ENCODE data around the gene TMEM72.
A peak's percentile ranks its signal among the peaks of the same experiment; 100 is the strongest.

Gene TMEM72

GRCh38 chr10:44873160-44873559 lies 38.0 kb upstream of the TMEM72 start:
- H3K4me1 ChIP-seq (ENCODE audit: control insufficient read depth in 5 of 5, insufficient read depth in 5 of 5, low read length in 5 of 5), result peaks cover 0 to 20% (median 14%) of the 10 kb centered on the region in 5 donors
- no peaks in the 10 kb centered on the region for H3K36me3 ChIP-seq (ENCODE audit: control insufficient read depth in 5 of 5, insufficient read depth in 5 of 5, low read length in 5 of 5)
- no peak overlapping the region for H3K9ac ChIP-seq (ENCODE audit: low read length in 5 of 5)
- no peaks in the 10 kb centered on the region for H3K27me3 ChIP-seq (ENCODE audit: control insufficient read depth in 5 of 5, insufficient read depth in 4 of 5, low read length in 5 of 5)
- H3K9me3 ChIP-seq (ENCODE audit: control insufficient read depth in 5 of 5, low read length in 5 of 5), result no peaks in the 10 kb centered on the region
- H3K4me3 ChIP-seq (ENCODE audit: low read depth in 1 of 5, low read length in 5 of 5), result no peak overlapping the region
- H3K27ac ChIP-seq (ENCODE audit: low read depth, low read length), result no peak overlapping the region

- Histone ChIP-seq H3K27ac (ENCODE audit: low read depth, low read length) (no peak overlapping the region), H3K4me3 (ENCODE audit: low read depth in 1 of 5, low read length in 5 of 5) (no peak overlapping the region), H3K27me3 (ENCODE audit: control insufficient read depth in 5 of 5, insufficient read depth in 4 of 5, low read length in 5 of 5) (no peaks in the 10 kb centered on the region), H3K4me1 (ENCODE audit: control insufficient read depth in 5 of 5, insufficient read depth in 5 of 5, low read length in 5 of 5) (peaks cover 0 to 28% (median 23%) of the 10 kb centered on the region in 5 donors), H3K9me3 (ENCODE audit: control insufficient read depth in 5 of 5, low read length in 5 of 5) (no peaks in the 10 kb centered on the region), H3K9ac (ENCODE audit: low read length in 5 of 5) (peak overlapping the region in 1 of 5 donors; percentile 3), H3K36me3 (ENCODE audit: control insufficient read depth in 5 of 5, insufficient read depth in 5 of 5, low read length in 5 of 5) (no peaks in the 10 kb centered on the region)
Measured at GRCh38 chr10:44874166-44874565, 37.0 kb upstream of the TMEM72 start.

GRCh38 chr10:44878706-44879530 lies 32.2 kb upstream of the TMEM72 start:
- Histone ChIP-seq H3K4me3 (ENCODE audit: low read depth in 1 of 5, low read length in 5 of 5) (peak overlapping the region; percentile 71 to 88 (median 72)), H3K36me3 (ENCODE audit: control insufficient read depth in 5 of 5, insufficient read depth in 5 of 5, low read length in 5 of 5) (no peaks in the 10 kb centered on the region), H3K9me3 (ENCODE audit: control insufficient read depth in 5 of 5, low read length in 5 of 5) (no peaks in the 10 kb centered on the region), H3K27me3 (ENCODE audit: control insufficient read depth in 5 of 5, insufficient read depth in 4 of 5, low read length in 5 of 5) (peaks cover 0 to 7% (median 0%) of the 10 kb centered on the region in 5 donors), H3K27ac (ENCODE audit: low read depth, low read length) (peak overlapping the region; percentile 37), H3K4me1 (ENCODE audit: control insufficient read depth in 5 of 5, insufficient read depth in 5 of 5, low read length in 5 of 5) (peaks cover 0 to 22% (median 21%) of the 10 kb centered on the region in 5 donors), H3K9ac (ENCODE audit: low read length in 5 of 5) (peak overlapping the region in 3 of 5 donors; percentile 48 to 67 (median 63))

- H3K36me3 ChIP-seq (ENCODE audit: control insufficient read depth in 5 of 5, insufficient read depth in 5 of 5, low read length in 5 of 5), result no peaks in the 10 kb centered on the region
- peak overlapping the region in 2 of 5 donors; percentile 63 to 67 for H3K9ac ChIP-seq (ENCODE audit: low read length in 5 of 5)
- peak overlapping the region; percentile 71 to 88 (median 72) for H3K4me3 ChIP-seq (ENCODE audit: low read depth in 1 of 5, low read length in 5 of 5)
- H3K9me3 ChIP-seq (ENCODE audit: control insufficient read depth in 5 of 5, low read length in 5 of 5), result no peaks in the 10 kb centered on the region
- peak overlapping the region; percentile 37 for H3K27ac ChIP-seq (ENCODE audit: low read depth, low read length)
- peaks cover 0 to 7% (median 0%) of the 10 kb centered on the region in 5 donors for H3K27me3 ChIP-seq (ENCODE audit: control insufficient read depth in 5 of 5, insufficient read depth in 4 of 5, low read length in 5 of 5)
- H3K4me1 ChIP-seq (ENCODE audit: control insufficient read depth in 5 of 5, insufficient read depth in 5 of 5, low read length in 5 of 5), result peaks cover 0 to 16% (median 15%) of the 10 kb centered on the region in 5 donors
Measured at GRCh38 chr10:44879531-44879899, 31.6 kb upstream of the TMEM72 start.

GRCh38 chr10:44880090-44880715 lies 30.9 kb upstream of the TMEM72 start:
- Histone ChIP-seq H3K4me1 (ENCODE audit: control insufficient read depth in 5 of 5, insufficient read depth in 5 of 5, low read length in 5 of 5) (peaks cover 0 to 15% (median 14%) of the 10 kb centered on the region in 5 donors), H3K36me3 (ENCODE audit: control insufficient read depth in 5 of 5, insufficient read depth in 5 of 5, low read length in 5 of 5) (no peaks in the 10 kb centered on the region), H3K4me3 (ENCODE audit: low read depth in 1 of 5, low read length in 5 of 5) (no peak overlapping the region), H3K9ac (ENCODE audit: low read length in 5 of 5) (no peak overlapping the region), H3K27ac (ENCODE audit: low read depth, low read length) (no peak overlapping the region), H3K27me3 (ENCODE audit: control insufficient read depth in 5 of 5, insufficient read depth in 4 of 5, low read length in 5 of 5) (peaks cover 0 to 7% (median 0%) of the 10 kb centered on the region in 5 donors), H3K9me3 (ENCODE audit: control insufficient read depth in 5 of 5, low read length in 5 of 5) (no peaks in the 10 kb centered on the region)

- peaks cover 0 to 15% (median 14%) of the 10 kb centered on the region in 5 donors for H3K4me1 ChIP-seq (ENCODE audit: control insufficient read depth in 5 of 5, insufficient read depth in 5 of 5, low read length in 5 of 5)
- H3K9ac ChIP-seq (ENCODE audit: low read length in 5 of 5), result no peak overlapping the region
- peaks cover 0 to 7% (median 0%) of the 10 kb centered on the region in 5 donors for H3K27me3 ChIP-seq (ENCODE audit: control insufficient read depth in 5 of 5, insufficient read depth in 4 of 5, low read length in 5 of 5)
- no peaks in the 10 kb centered on the region for H3K9me3 ChIP-seq (ENCODE audit: control insufficient read depth in 5 of 5, low read length in 5 of 5)
- no peak overlapping the region for H3K27ac ChIP-seq (ENCODE audit: low read depth, low read length)
- no peaks in the 10 kb centered on the region for H3K36me3 ChIP-seq (ENCODE audit: control insufficient read depth in 5 of 5, insufficient read depth in 5 of 5, low read length in 5 of 5)
- no peak overlapping the region for H3K4me3 ChIP-seq (ENCODE audit: low read depth in 1 of 5, low read length in 5 of 5)
Measured at GRCh38 chr10:44881649-44882048, 29.5 kb upstream of the TMEM72 start.

- Histone ChIP-seq H3K9ac (ENCODE audit: low read length in 5 of 5) (no peak overlapping the region), H3K36me3 (ENCODE audit: control insufficient read depth in 5 of 5, insufficient read depth in 5 of 5, low read length in 5 of 5) (no peaks in the 10 kb centered on the region), H3K9me3 (ENCODE audit: control insufficient read depth in 5 of 5, low read length in 5 of 5) (no peaks in the 10 kb centered on the region), H3K27ac (ENCODE audit: low read depth, low read length) (no peak overlapping the region), H3K4me1 (ENCODE audit: control insufficient read depth in 5 of 5, insufficient read depth in 5 of 5, low read length in 5 of 5) (peaks cover 0 to 15% (median 14%) of the 10 kb centered on the region in 5 donors), H3K27me3 (ENCODE audit: control insufficient read depth in 5 of 5, insufficient read depth in 4 of 5, low read length in 5 of 5) (peaks cover 0 to 7% (median 0%) of the 10 kb centered on the region in 5 donors), H3K4me3 (ENCODE audit: low read depth in 1 of 5, low read length in 5 of 5) (no peak overlapping the region)
Measured at GRCh38 chr10:44882166-44882720, 28.9 kb upstream of the TMEM72 start.

- H3K4me3 ChIP-seq (ENCODE audit: low read depth in 1 of 5, low read length in 5 of 5), result no peak overlapping the region
- H3K9me3 ChIP-seq (ENCODE audit: control insufficient read depth in 5 of 5, low read length in 5 of 5), result no peaks in the 10 kb centered on the region
- H3K9ac ChIP-seq (ENCODE audit: low read length in 5 of 5), result no peak overlapping the region
- H3K36me3 ChIP-seq (ENCODE audit: control insufficient read depth in 5 of 5, insufficient read depth in 5 of 5, low read length in 5 of 5), result no peaks in the 10 kb centered on the region
- H3K27ac ChIP-seq (ENCODE audit: low read depth, low read length), result no peak overlapping the region
- peaks cover 0 to 10% (median 9%) of the 10 kb centered on the region in 5 donors for H3K4me1 ChIP-seq (ENCODE audit: control insufficient read depth in 5 of 5, insufficient read depth in 5 of 5, low read length in 5 of 5)
- H3K27me3 ChIP-seq (ENCODE audit: control insufficient read depth in 5 of 5, insufficient read depth in 4 of 5, low read length in 5 of 5), result peaks cover 0 to 7% (median 0%) of the 10 kb centered on the region in 5 donors
Measured at GRCh38 chr10:44883593-44884331, 27.4 kb upstream of the TMEM72 start.

- H3K27ac ChIP-seq (ENCODE audit: low read depth, low read length), result no peak overlapping the region
- no peaks in the 10 kb centered on the region for H3K36me3 ChIP-seq (ENCODE audit: control insufficient read depth in 5 of 5, insufficient read depth in 5 of 5, low read length in 5 of 5)
- H3K4me3 ChIP-seq (ENCODE audit: low read depth in 1 of 5, low read length in 5 of 5), result no peak overlapping the region
- no peaks in the 10 kb centered on the region for H3K9me3 ChIP-seq (ENCODE audit: control insufficient read depth in 5 of 5, low read length in 5 of 5)
- no peaks in the 10 kb centered on the region for H3K4me1 ChIP-seq (ENCODE audit: control insufficient read depth in 5 of 5, insufficient read depth in 5 of 5, low read length in 5 of 5)
- peaks cover 0 to 4% (median 0%) of the 10 kb centered on the region in 5 donors for H3K27me3 ChIP-seq (ENCODE audit: control insufficient read depth in 5 of 5, insufficient read depth in 4 of 5, low read length in 5 of 5)
- H3K9ac ChIP-seq (ENCODE audit: low read length in 5 of 5), result no peak overlapping the region
Measured at GRCh38 chr10:44885710-44886109, 25.4 kb upstream of the TMEM72 start.

Measured in subcutaneous abdominal adipose tissue (tissue), 5 donors.